ENCODE data around the gene LTBR. TPM values are rescaled to one million over a fixed set of nuclear protein-coding genes. Genes with fewer than 3 reads are reported as not detected.
A peak's percentile ranks its signal among the peaks of the same experiment; 100 is the strongest.
"Not testable (repeated sequence)": the region's sequence is repeated elsewhere in the genome, so short reads cannot be mapped to it uniquely, and the experiment has no call there.

LTBR gene
- total RNA-seq, 4 donors from 2014 or later, result 40.2 to 98.6 (median 43.7) TPM

- no peak for TF ChIP-seq POLR2A (IDR thresholded peaks at IDR 0.05)
- no peak for TF ChIP-seq CTCF (IDR thresholded peaks at IDR 0.05 in 4 of 5, conservative IDR thresholded peaks at IDR 0.05 in 1 of 5)
- Histone ChIP-seq H3K4me1 (peaks cover 48 to 52% of the 10 kb centered on the region in 2 donors), H3K36me3 (no peaks in the 10 kb centered on the region), H3K4me3 (peak overlapping the region; percentile 58 to 99 (median 81)), H3K27me3 (no peaks in the 10 kb centered on the region), H3K27ac (peak overlapping the region; percentile 92 to 99 (median 96)), H3K9me3 (no peaks in the 10 kb centered on the region)
- DNase-seq (no peak), ATAC-seq (peak; percentile 54 to 55)
- in situ Hi-C loops (cut with MboI; ENCODE audit: low sequenced_read_pairs in 4 of 4), result loop anchor here in 1 of 4 donors (25.0 kb wide), 1 partner anchor 120 kb away; the partner anchor contains the start of genes TAPBPL and VAMP1
- intact Hi-C loops (cut with DNase I; ENCODE audit: low total_unique reads), result loop anchor here (2.0 to 5.0 kb wide), 3 partner anchors 14 to 110 kb away; partner anchors contain the start of gene TAPBPL
These were observed 41.6 kb upstream of the LTBR start for GRCh38 chr12:6342140-6342889.

- no peaks in the 10 kb centered on the region for H3K36me3 ChIP-seq
- peaks cover 36 to 43% of the 10 kb centered on the region in 2 donors for H3K4me1 ChIP-seq
- no peak for DNase-seq
- peak overlapping the region; percentile 92 to 99 (median 96) for H3K27ac ChIP-seq
- H3K27me3 ChIP-seq, result no peaks in the 10 kb centered on the region
- no peak for ATAC-seq
- TF ChIP-seq POLR2A (IDR thresholded peaks at IDR 0.05) (no peak), CTCF (IDR thresholded peaks at IDR 0.05 in 4 of 5, conservative IDR thresholded peaks at IDR 0.05 in 1 of 5) (no peak)
- intact Hi-C loops (cut with DNase I; ENCODE audit: low total_unique reads), result loop anchor here (2.0 to 5.0 kb wide), 3 partner anchors 13 to 109 kb away; partner anchors contain the start of gene TAPBPL
- in situ Hi-C loops (cut with MboI; ENCODE audit: low sequenced_read_pairs in 4 of 4), result loop anchor here in 1 of 4 donors (25.0 kb wide), 1 partner anchor 119 kb away; the partner anchor contains the start of genes TAPBPL and VAMP1
- H3K4me3 ChIP-seq, result no peak overlapping the region
- H3K9me3 ChIP-seq, result no peaks in the 10 kb centered on the region
These were observed 40.4 kb upstream of the LTBR start for GRCh38 chr12:6343518-6343917.

GRCh38 chr12:6344101-6344660, 39.8 kb upstream of the LTBR start:
- H3K9me3 ChIP-seq, ATAC-seq, H3K4me3 ChIP-seq, DNase-seq, H3K27me3 ChIP-seq, H3K36me3 ChIP-seq: not testable (repeated sequence)
- H3K4me1 ChIP-seq, result peaks cover 29 to 36% of the 10 kb centered on the region in 2 donors
- intact Hi-C loops (cut with DNase I; ENCODE audit: low total_unique reads) (loop anchor here (5.0 kb wide), 2 partner anchors 67 to 108 kb away; partner anchors contain the start of gene TAPBPL), in situ Hi-C loops (cut with MboI; ENCODE audit: low sequenced_read_pairs in 4 of 4) (loop anchor here in 1 of 4 donors (25.0 kb wide), 1 partner anchor 118 kb away; the partner anchor contains the start of genes TAPBPL and VAMP1)
- H3K27ac ChIP-seq, result peak overlapping the region in 3 of 4 donors; percentile 92 to 99 (median 95)

GRCh38 chr12:6345319-6346091, 38.5 kb upstream of the LTBR start:
- ATAC-seq (no peak), DNase-seq (no peak)
- in situ Hi-C loops (cut with MboI; ENCODE audit: low sequenced_read_pairs in 4 of 4), result loop anchor here in 1 of 4 donors (25.0 kb wide), 1 partner anchor 117 kb away; the partner anchor contains the start of genes TAPBPL and VAMP1
- no peaks in the 10 kb centered on the region for H3K9me3 ChIP-seq
- no peaks in the 10 kb centered on the region for H3K36me3 ChIP-seq
- TF ChIP-seq CTCF (IDR thresholded peaks at IDR 0.05 in 4 of 5, conservative IDR thresholded peaks at IDR 0.05 in 1 of 5), result no peak
- no peak for TF ChIP-seq POLR2A (IDR thresholded peaks at IDR 0.05)
- peaks cover 19 to 27% of the 10 kb centered on the region in 2 donors for H3K4me1 ChIP-seq
- no peak overlapping the region for H3K4me3 ChIP-seq
- peak overlapping the region in 2 of 4 donors; percentile 12 to 39 for H3K27ac ChIP-seq
- intact Hi-C loops (cut with DNase I; ENCODE audit: low total_unique reads), result no loop called here
- H3K27me3 ChIP-seq, result no peaks in the 10 kb centered on the region

Data from gastrocnemius medialis (tissue), 4 donors.